HL-60 (cell line): ENCODE data around the gene CSNK1D.

ENCODE experiments used
- DNase-seq, 2 experiments: peaks; one replicate each; pipeline ENCODE4 v3.0.0-alpha.2; 2010 to 2020; ENCODE audit warnings: low read depth in 1 of 2, low spot score in 1 of 2
- H3K27ac ChIP-seq: fragments of 250-450 bp; sonication (Bioruptor Pico); replicated peaks from 2 replicates; pipeline ENCODE4 v1.5.1; 2020; ENCODE audit warnings: mild to moderate bottlenecking, moderate library complexity
- H3K27me3 ChIP-seq: fragments of 250-450 bp; sonication (Bioruptor Pico); 2 replicates; pipeline ENCODE4 v1.5.1; 2021; ENCODE audit warnings: mild to moderate bottlenecking, moderate library complexity; ENCODE audit not compliant: insufficient read depth, poor library complexity, severe bottlenecking
- H3K4me3 ChIP-seq: replicated peaks from 2 replicates; pipeline ENCODE4 v1.5.1; 2011; ENCODE audit warnings: mild to moderate bottlenecking, control low read depth, low read length; ENCODE audit not compliant: insufficient read depth
- CTCF ChIP-seq: IDR thresholded peaks from one replicate; pipeline ENCODE4 v1.5.1; 2011; ENCODE audit warnings: low read length, control low read depth, inconsistent platforms; ENCODE audit not compliant: insufficient read depth
- GABPA ChIP-seq: IDR thresholded peaks from 2 replicates; pipeline ENCODE4 v1.6.1; 2012; ENCODE audit warnings: low read depth
- POLR2AphosphoS5 ChIP-seq: IDR thresholded peaks from 2 replicates; pipeline ENCODE4 v1.6.1; 2012; ENCODE audit warnings: low read depth
- REST ChIP-seq: IDR thresholded peaks from 2 replicates; pipeline ENCODE4 v1.6.1; 2012; ENCODE audit warnings: low read depth; ENCODE audit not compliant: insufficient replicate concordance
- SPI1 ChIP-seq: IDR thresholded peaks from 2 replicates; pipeline ENCODE4 v1.6.1; 2012; ENCODE audit warnings: low read depth, mild to moderate bottlenecking, borderline replicate concordance
- long read RNA-seq: library from polyadenylated mRNA; unstranded; transcript quantifications from one replicate; pipeline ENCODE4 v2.0.0, GENCODE V29; 2020

The CSNK1D gene
- long read RNA-seq, transcript CSNK1D-202 (9 exons, 3,712 nt), result major isoform, 37 of 84 reads
- long read RNA-seq, transcript CSNK1D-203 (10 exons, 2,047 nt), result minor isoform, 20 of 84 reads
- long read RNA-seq, partial matches to known transcripts, result 6 of 84 reads
- long read RNA-seq, other reads (novel, unspliced or antisense), result 19 of 84 reads

- peak; percentile 86 for TF ChIP-seq SPI1
- TF ChIP-seq CTCF, result no peak
- no peak for TF ChIP-seq GABPA
- TF ChIP-seq REST, result peak; percentile 55
- peak; percentile 61; the same call in 1 of the 2 replicates for TF ChIP-seq POLR2AphosphoS5
- H3K27ac ChIP-seq, result peak within 1 kb of the TSS; percentile 99
- H3K4me3 ChIP-seq, result peak within 1 kb of the TSS; percentile 82
- peak; percentile 76 to 84 for DNase-seq
- H3K27me3 ChIP-seq, result no peaks in the 10 kb centered on the region
Measured at GRCh38 chr17:82273327-82274133, at the start of gene CSNK1D. Gene CSNK1D (minus strand): TSS chr17:82273700. CDS start chr17:82273381, 319 bp downstream.

GRCh38 chr17:82322526-82323453 lies 49.3 kb upstream of the CSNK1D start:
- Histone ChIP-seq H3K27ac (no peak overlapping the region), H3K27me3 (peaks cover 13% of the 10 kb centered on the region), H3K4me3 (no peak overlapping the region)
- TF ChIP-seq GABPA (no peak), SPI1 (no peak), REST (no peak), POLR2AphosphoS5 (no peak), CTCF (no peak)
- no peak for DNase-seq

GRCh38 chr17:82321947-82322466 lies 48.5 kb upstream of the CSNK1D start:
- DNase-seq, result no peak
- Histone ChIP-seq H3K27me3 (peaks cover 13% of the 10 kb centered on the region), H3K27ac (no peak overlapping the region), H3K4me3 (no peak overlapping the region)
- no peak for TF ChIP-seq REST
- TF ChIP-seq CTCF, result no peak
- no peak for TF ChIP-seq SPI1
- TF ChIP-seq POLR2AphosphoS5, result no peak
- TF ChIP-seq GABPA, result no peak
